Heart left ventricle (tissue), 13 donors: ENCODE measurements around the gene SLC30A4.

Source experiments
- CTCF ChIP-seq, 12 donors: fragments of 200-600 bp; sonication (generic) in 4 of 12; IDR thresholded peaks; one replicate each; pipeline versions ENCODE4 v1.5.0 to v1.8.0; 2018 to 2022; ENCODE audit warnings: antibody characterized with exemption in 12 of 12, mild to moderate bottlenecking in 5 of 12
- POLR2A ChIP-seq, 2 donors: fragments of 450-650 bp; IDR thresholded peaks; one replicate each; pipeline ENCODE4 v1.6.1; 2017; ENCODE audit warnings: antibody characterized with exemption in 2 of 2, mild to moderate bottlenecking in 2 of 2, moderate library complexity in 2 of 2
- donor health status: ischemic (EF 13 %, LVEDD 7.1; RV severe dilation, severe dysfunction).
- donor health status: DM: no; HTN: yes; CAD: no.
- donor health status: DM: no; HTN: no; CAD: no.
- donor health status: ischemic (EF 25% LVEDD 6.9; RV normal size, moderate dysfunction).
- donor health status: ischemic (EF 25% LVEDD 5.7; RV mildly dilated, moderate dysfunction).
- donor health status: ischemic (EF 35%, LVEDD 5.7; RV mildly dilated, moderate dysfunction).
- donor health status: nonischemic (EF 11% LVEDD 7.7; RV severe dilation, severe dysfunction).
- donor health status: DM: yes; HTN: yes; CAD: no.
- donor health status: PGD.
- donor health status: ischemic (EF 29% LVEDD 5.4; RV normal size, mild dysfunction).
- donor health status: nonischemic (EF 23%, LVEDD 6.1; RV moderate dilation, normal function).

- TF ChIP-seq CTCF (IDR thresholded peaks at IDR 0.05) (no peak), POLR2A (IDR thresholded peaks at IDR 0.05) (no peak)
These were observed 65.3 kb downstream of the SLC30A4 start for GRCh38 chr15:45457220-45457619.
